ENCODE measurements around the gene DKK1. TPM values are rescaled to one million over a fixed set of nuclear protein-coding genes. Genes with fewer than 3 reads are reported as not detected.

The DKK1 gene
- total RNA-seq, 1 donor from 2014 or later = not detected

DNA sequence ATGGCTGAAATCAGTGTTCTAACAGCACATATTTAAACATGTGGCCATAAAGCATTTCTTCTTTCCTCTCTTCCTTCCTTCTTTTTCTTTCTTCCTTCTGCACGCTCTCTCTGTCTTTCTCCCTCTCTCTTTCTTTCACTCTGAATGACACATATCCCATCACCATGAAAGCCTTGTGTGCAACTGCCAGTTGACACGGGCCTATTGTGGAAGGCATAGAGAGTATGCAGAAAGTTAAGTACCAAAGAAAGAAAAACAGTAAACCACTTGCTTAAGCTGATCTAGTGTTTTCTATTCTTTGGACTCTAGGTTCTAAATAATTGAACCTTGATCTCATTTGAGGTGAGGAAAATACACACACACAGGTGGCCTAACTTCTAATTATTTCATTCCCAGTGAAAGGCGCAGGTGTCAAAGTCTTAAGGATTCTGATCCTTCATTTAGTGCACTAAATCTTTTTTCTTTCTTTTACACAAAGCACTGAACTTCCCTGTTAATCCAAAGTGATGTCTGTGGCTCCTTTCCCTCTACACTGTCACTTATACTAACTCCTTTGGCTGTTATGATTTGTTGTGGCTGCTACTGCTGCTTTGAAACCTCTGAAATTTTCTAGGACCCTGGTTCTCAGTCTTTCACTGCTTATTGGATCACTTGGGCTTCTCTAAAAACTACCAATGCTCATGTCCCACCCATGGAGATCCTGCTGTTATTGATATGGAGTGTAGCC lies 17.7 kb downstream of the DKK1 start:
- no peaks in the 10 kb centered on the region for H3K4me1 Mint-ChIP-seq
- H3K36me3 Mint-ChIP-seq (ENCODE audit: low read depth) = no peaks in the 10 kb centered on the region
- no peak for DNase-seq
- no peaks in the 10 kb centered on the region for H3K27me3 Mint-ChIP-seq
- intact Hi-C loops (cut with micrococcal nuclease) = no loop called here
- H3K9me3 Mint-ChIP-seq = no peaks in the 10 kb centered on the region
- H3K27ac Mint-ChIP-seq = no peak overlapping the region
- no peak overlapping the region for H3K4me3 Mint-ChIP-seq

DNA sequence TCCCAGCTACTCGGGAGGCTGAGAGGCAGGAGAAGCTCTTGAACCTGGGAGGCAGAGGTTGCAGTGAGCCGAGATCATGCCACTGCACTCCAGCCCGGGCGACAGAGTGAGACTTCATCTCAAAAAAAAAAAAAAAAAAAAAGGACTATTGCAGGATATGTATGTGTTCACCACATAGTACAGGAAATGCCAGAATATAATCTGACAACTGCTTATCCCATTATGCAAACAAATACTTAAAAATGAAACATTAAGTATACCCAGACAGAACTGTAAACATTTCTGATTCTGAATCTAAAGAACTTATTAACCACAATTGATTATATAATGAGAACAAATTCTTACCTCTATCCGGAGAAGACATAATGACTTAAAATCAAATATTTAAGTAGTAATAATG lies 18.7 kb downstream of the DKK1 start:
- DNase-seq = no peak
- Mint-ChIP-seq H3K27me3 (no peaks in the 10 kb centered on the region), H3K4me3 (no peak overlapping the region), H3K36me3 (ENCODE audit: low read depth) (no peaks in the 10 kb centered on the region), H3K9me3 (no peaks in the 10 kb centered on the region), H3K4me1 (no peaks in the 10 kb centered on the region), H3K27ac (no peak overlapping the region)
- intact Hi-C loops (cut with micrococcal nuclease) = no loop called here

DNA sequence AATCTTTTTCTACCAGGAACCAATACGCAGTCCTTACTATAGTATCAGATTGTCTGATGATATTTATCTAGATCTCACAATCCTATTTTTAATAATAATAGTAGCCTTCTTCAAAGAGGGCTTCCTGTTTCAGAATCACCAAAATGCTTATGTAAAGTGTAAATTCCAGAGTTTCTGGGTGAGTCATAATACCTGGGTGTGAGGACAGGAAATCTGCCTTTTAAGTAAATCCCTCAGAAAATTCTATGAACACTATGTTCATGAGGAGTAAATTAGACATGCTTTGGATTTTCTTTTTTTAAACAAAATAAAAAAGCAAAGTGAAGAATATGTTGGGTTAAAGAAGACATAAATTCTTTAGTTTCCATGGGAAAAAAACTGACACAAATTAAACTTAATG lies 20.5 kb downstream of the DKK1 start:
- DNase-seq = no peak
- intact Hi-C loops (cut with micrococcal nuclease) = no loop called here
- no peaks in the 10 kb centered on the region for H3K4me1 Mint-ChIP-seq
- no peaks in the 10 kb centered on the region for H3K27me3 Mint-ChIP-seq
- no peaks in the 10 kb centered on the region for H3K36me3 Mint-ChIP-seq (ENCODE audit: low read depth)
- H3K9me3 Mint-ChIP-seq = no peaks in the 10 kb centered on the region
- H3K4me3 Mint-ChIP-seq = no peak overlapping the region
- no peak overlapping the region for H3K27ac Mint-ChIP-seq

DNA sequence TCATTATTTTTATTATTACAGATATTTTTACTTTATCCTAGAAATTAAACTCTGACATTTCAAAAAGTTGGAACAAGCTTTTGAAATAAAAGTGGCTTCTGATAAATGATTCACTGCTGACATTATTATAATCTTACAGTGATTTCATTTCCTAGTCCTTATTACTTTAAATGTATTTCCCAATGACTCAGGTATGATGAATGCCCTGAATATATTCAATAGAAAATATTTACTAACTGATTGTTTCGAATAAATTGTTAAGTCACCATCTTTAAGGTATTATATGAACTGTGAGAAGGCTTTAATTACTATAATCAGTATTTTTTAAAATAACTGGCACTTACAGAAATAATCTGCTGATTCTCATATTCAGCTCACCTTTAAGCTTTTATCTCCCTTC lies 21.6 kb downstream of the DKK1 start:
- intact Hi-C loops (cut with micrococcal nuclease) = no loop called here
- no peak overlapping the region for H3K27ac Mint-ChIP-seq
- H3K4me1 Mint-ChIP-seq = no peaks in the 10 kb centered on the region
- H3K27me3 Mint-ChIP-seq = no peaks in the 10 kb centered on the region
- no peak overlapping the region for H3K4me3 Mint-ChIP-seq
- H3K9me3 Mint-ChIP-seq = no peaks in the 10 kb centered on the region
- no peaks in the 10 kb centered on the region for H3K36me3 Mint-ChIP-seq (ENCODE audit: low read depth)
- no peak for DNase-seq

DNA sequence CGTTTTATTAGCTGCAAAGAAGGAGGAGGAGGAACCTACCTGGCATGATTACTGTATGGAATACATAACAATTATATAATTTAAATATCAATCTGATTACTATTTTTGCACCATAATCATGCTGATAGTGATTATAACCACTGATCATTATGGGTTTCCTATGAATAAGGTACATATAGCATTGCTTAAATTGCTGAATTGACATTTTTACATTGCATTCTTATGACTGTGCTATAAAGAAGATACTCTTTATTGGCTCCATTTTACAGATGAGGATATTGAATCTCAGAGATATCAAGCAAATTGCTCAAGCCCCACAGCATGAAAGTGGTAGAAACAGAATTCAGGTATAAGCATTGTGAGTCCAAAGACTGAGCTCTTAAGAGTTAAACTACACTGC lies 23.1 kb downstream of the DKK1 start:
- no peak overlapping the region for H3K4me3 Mint-ChIP-seq
- no peaks in the 10 kb centered on the region for H3K36me3 Mint-ChIP-seq (ENCODE audit: low read depth)
- H3K9me3 Mint-ChIP-seq = no peaks in the 10 kb centered on the region
- H3K4me1 Mint-ChIP-seq = no peaks in the 10 kb centered on the region
- H3K27ac Mint-ChIP-seq = no peak overlapping the region
- intact Hi-C loops (cut with micrococcal nuclease) = no loop called here
- no peak for DNase-seq
- H3K27me3 Mint-ChIP-seq = no peaks in the 10 kb centered on the region

DNA sequence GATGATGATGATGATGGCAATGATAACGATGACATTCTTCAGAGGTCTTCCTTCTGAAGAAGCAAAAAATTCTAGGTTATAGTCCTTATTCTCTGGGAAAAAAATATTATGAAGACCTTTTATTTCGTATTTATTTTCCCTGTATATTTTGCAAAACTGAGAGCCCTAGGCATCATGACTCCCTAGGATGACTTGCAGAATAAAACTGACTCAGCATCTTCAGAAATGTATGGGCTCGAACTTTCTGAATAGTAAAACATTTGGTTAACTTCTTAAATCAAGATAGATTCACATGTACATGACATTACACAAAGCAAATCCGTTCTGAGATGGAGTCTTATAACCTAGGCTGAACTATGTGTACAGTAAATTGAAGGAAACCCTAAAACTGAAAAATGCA lies 29.4 kb downstream of the DKK1 start:
- Mint-ChIP-seq H3K4me1 (no peaks in the 10 kb centered on the region), H3K9me3 (no peaks in the 10 kb centered on the region), H3K27me3 (no peaks in the 10 kb centered on the region), H3K36me3 (ENCODE audit: low read depth) (no peaks in the 10 kb centered on the region), H3K27ac (no peak overlapping the region), H3K4me3 (no peak overlapping the region)
- intact Hi-C loops (cut with micrococcal nuclease) = no loop called here
- DNase-seq = no peak

DNA sequence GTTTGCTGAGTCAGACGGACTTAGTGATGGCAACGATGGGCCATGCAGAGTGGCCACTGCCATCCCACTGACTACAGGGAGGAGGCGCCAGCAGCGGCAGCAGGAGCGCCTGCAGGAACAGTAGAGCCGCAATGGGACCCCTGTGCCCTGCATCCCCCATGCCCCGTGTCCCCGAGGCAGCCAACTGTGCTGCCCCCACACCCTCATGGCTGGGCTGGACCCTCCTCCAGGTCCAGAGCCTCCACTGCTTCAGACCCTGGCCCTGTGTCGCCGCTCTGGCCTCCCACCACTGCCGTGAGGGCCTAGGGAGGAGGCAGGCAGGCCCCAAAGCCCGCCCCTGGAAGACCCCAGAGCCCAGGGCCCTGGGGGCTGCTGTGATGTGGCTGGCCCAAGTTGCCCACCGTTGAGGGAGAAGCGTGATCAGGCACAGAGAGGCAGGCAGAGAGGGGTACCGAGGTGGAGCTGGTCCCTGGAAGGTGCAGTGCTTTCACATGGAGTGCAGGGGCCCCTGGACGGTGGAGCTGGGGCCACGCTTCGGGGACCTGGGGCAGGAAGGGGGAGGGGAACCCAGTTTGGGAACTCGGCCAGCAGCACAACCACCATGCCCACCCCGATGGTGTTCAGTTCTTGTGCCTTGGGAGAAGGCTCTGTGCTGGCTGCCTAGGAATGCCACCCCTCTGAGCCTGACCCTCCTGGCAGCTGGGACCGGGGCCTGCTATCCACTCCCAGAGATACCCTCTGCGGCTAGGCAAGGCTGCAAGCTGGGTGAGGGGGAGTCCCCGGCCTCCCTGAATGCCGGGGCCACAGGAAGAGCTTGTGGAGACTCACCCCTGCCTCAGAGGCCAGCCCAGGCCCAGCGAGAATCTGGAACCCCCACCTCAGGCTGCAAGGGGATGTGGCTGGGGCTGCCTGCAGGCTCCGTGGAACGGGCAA lies 32.6 kb downstream of the DKK1 start:
- Mint-ChIP-seq H3K27ac (no peak overlapping the region), H3K27me3 (no peaks in the 10 kb centered on the region), H3K4me3 (no peak overlapping the region), H3K36me3 (ENCODE audit: low read depth) (no peaks in the 10 kb centered on the region), H3K9me3 (no peaks in the 10 kb centered on the region), H3K4me1 (no peaks in the 10 kb centered on the region)
- no peak for DNase-seq
- intact Hi-C loops (cut with micrococcal nuclease) = no loop called here

DNA sequence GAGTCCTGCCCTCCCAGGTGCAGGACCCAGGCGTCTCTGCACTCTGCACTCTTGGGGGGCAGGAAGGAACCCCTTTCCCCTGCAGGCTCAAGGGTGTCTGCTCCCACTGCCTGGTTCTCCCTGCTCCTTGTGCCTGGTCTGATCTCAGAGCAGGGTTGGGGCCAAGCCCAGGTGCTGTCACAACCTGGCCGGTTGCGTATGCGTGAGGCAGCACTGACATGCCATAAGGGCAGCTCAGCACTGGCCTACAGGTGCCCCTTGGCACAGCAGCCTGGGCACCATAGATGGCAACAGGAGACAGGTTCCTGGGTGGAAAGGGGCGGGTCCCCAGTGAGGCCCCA lies 33.2 kb downstream of the DKK1 start:
- Mint-ChIP-seq H3K36me3 (ENCODE audit: low read depth) (no peaks in the 10 kb centered on the region), H3K4me1 (no peaks in the 10 kb centered on the region), H3K4me3 (no peak overlapping the region), H3K27me3 (no peaks in the 10 kb centered on the region), H3K9me3 (no peaks in the 10 kb centered on the region), H3K27ac (no peak overlapping the region)
- no peak for DNase-seq
- intact Hi-C loops (cut with micrococcal nuclease) = no loop called here

DNA sequence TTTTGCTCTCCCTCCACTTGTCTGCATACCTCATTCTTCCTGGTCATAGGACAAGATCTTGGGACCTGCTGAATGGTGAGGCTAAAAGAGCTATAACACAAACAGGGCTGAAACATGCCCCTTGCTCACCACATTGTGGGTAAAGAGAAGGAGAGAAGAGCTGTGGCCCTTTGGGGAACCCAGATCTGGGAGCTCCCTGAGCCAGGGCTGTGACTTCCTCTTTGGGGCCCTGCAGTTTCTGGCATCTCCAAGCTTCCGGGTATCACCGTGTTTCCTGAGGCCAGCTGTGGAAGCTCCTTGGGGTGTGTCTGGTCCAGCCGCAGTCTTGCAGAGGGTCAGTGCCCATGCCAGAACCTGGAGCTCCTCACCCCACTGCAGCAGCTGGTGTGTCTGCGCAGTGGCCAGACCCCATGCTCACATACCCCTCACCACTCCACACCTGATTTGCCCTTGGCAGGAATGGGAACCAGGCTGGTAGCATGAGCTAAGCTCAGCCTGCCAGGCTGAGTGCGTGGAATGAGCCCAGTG lies 34.0 kb downstream of the DKK1 start:
- no peaks in the 10 kb centered on the region for H3K27me3 Mint-ChIP-seq
- H3K4me3 Mint-ChIP-seq = no peak overlapping the region
- intact Hi-C loops (cut with micrococcal nuclease) = no loop called here
- no peaks in the 10 kb centered on the region for H3K4me1 Mint-ChIP-seq
- H3K9me3 Mint-ChIP-seq = no peaks in the 10 kb centered on the region
- H3K36me3 Mint-ChIP-seq (ENCODE audit: low read depth) = no peaks in the 10 kb centered on the region
- H3K27ac Mint-ChIP-seq = no peak overlapping the region
- DNase-seq = no peak

DNA sequence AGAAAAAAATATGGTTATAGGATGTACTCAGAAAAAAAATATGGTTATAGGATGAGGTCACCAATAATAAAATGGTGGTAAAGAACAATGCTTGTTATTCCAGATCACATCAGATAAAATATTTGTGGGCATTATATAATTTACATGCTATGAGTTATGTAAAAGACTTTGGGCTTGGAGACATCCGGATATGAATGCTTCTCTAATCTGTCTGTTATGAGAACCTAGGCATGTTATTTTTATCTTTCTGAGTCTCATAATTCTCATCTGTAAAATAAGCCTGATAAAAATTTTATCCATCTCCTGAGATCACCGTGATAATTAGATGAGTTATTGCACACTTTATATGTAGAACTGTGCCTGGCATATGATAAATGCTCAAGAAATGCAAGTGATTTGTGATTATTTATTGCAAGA lies 37.8 kb downstream of the DKK1 start:
- H3K9me3 Mint-ChIP-seq = no peaks in the 10 kb centered on the region
- DNase-seq = no peak
- H3K27me3 Mint-ChIP-seq = no peaks in the 10 kb centered on the region
- intact Hi-C loops (cut with micrococcal nuclease) = no loop called here
- no peak overlapping the region for H3K27ac Mint-ChIP-seq
- no peak overlapping the region for H3K4me3 Mint-ChIP-seq
- H3K36me3 Mint-ChIP-seq (ENCODE audit: low read depth) = no peaks in the 10 kb centered on the region
- no peaks in the 10 kb centered on the region for H3K4me1 Mint-ChIP-seq

DNA sequence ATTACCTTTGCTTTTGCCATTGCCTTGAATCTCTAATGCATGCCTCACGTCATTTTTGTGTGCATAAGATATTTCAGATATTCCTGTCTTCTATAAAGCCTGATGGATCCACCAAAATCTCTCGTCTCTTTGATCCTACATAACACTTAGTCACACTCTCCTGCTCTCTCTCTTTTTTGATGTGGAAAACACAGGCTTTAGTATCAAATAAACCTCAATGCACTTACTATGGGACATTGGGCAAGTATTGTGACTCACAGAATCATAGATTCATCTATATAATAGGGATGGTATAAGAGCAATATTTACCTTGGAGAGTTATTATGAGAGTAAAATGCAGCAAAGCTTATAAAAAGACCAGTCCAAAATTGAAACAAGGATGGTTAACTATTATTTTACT lies 39.1 kb downstream of the DKK1 start:
- intact Hi-C loops (cut with micrococcal nuclease) = no loop called here
- H3K9me3 Mint-ChIP-seq = no peaks in the 10 kb centered on the region
- no peaks in the 10 kb centered on the region for H3K36me3 Mint-ChIP-seq (ENCODE audit: low read depth)
- no peak for DNase-seq
- no peaks in the 10 kb centered on the region for H3K4me1 Mint-ChIP-seq
- no peaks in the 10 kb centered on the region for H3K27me3 Mint-ChIP-seq
- H3K4me3 Mint-ChIP-seq = no peak overlapping the region
- H3K27ac Mint-ChIP-seq = no peak overlapping the region

DNA sequence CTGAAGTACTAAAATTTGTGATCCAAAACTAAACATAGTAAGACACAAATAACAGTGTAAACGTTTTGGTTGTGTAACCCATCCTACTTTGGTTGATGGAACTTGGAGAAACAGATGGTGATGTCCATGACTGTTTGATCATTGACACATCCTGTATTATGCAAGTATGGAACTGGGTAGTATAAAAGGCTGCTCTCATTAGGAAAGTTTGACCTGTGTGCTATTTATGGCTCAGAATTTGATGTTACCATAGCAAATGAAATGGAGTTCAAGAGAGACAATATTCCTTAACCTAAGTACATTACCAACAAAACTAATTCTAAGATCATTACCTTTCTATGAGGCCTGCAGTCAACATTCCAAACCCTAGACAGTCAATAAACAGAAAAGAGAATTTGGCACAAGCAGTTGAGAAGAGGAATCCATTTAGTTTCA lies 39.9 kb downstream of the DKK1 start:
- no peak for DNase-seq
- no peaks in the 10 kb centered on the region for H3K4me1 Mint-ChIP-seq
- H3K9me3 Mint-ChIP-seq = no peaks in the 10 kb centered on the region
- no peak overlapping the region for H3K4me3 Mint-ChIP-seq
- H3K36me3 Mint-ChIP-seq (ENCODE audit: low read depth) = no peaks in the 10 kb centered on the region
- intact Hi-C loops (cut with micrococcal nuclease) = no loop called here
- H3K27ac Mint-ChIP-seq = no peak overlapping the region
- H3K27me3 Mint-ChIP-seq = no peaks in the 10 kb centered on the region

DNA sequence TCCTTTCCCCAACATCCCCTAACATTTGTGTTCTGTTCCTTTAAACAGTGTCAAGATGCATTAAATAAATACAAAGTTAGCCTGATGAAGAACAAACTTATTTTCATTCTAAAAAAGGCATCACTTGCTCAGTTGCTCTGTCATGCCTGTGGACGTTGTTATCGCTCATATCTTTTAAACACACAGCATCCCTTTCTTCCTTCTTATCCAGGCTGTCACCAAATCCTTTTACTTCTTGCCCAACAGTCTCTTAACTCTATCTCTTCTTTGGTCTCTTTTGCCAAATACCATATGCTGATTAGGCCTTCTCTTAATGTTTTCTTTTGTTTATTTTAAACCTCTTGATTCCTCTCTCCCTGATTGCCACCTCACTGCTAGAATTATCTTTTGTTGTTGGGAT lies 43.9 kb downstream of the DKK1 start:
- intact Hi-C loops (cut with micrococcal nuclease) = no loop called here
- DNase-seq = no peak
- no peaks in the 10 kb centered on the region for H3K9me3 Mint-ChIP-seq
- H3K27ac Mint-ChIP-seq = no peak overlapping the region
- H3K4me1 Mint-ChIP-seq = no peaks in the 10 kb centered on the region
- no peaks in the 10 kb centered on the region for H3K27me3 Mint-ChIP-seq
- H3K36me3 Mint-ChIP-seq (ENCODE audit: low read depth) = no peaks in the 10 kb centered on the region
- no peak overlapping the region for H3K4me3 Mint-ChIP-seq

DNA sequence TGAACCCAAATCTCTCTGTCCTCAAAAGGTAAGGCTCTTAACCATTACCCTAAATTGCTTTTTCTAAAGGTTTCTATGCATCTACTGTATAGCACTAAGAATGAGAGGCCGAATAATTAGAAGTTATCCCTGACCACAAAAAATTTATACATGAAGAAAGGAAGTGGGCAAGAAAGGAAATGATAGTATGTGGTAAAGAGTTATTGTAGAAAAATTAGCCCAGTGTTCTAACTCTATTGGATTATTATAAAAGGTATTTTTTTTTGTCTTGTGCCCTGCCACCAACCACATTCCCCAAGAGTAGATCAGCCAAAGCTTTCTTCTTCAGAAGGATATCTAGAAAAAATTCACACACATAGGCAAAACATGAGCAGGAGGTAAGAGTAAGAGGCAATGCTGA lies 45.4 kb downstream of the DKK1 start:
- Mint-ChIP-seq H3K27ac (no peak overlapping the region), H3K36me3 (ENCODE audit: low read depth) (no peaks in the 10 kb centered on the region), H3K4me3 (no peak overlapping the region), H3K9me3 (peaks cover 4% of the 10 kb centered on the region), H3K27me3 (no peaks in the 10 kb centered on the region), H3K4me1 (no peaks in the 10 kb centered on the region)
- DNase-seq = no peak
- intact Hi-C loops (cut with micrococcal nuclease) = no loop called here
